ENCODE data around the gene EIF6. TPM values are rescaled to one million over a fixed set of nuclear protein-coding genes. Genes with fewer than 3 reads are reported as not detected.

Gene EIF6
- total RNA-seq, 2 experiments from 2014 or later, result 106 to 113 TPM

GRCh38 chr20:35238170-35238569, 46.4 kb downstream of the EIF6 start:
- H3K36me3 ChIP-seq (ENCODE audit: insufficient read depth, low read length), result no peaks in the 10 kb centered on the region
- POLR2A ChIA-PET, result no interaction called here

DNA sequence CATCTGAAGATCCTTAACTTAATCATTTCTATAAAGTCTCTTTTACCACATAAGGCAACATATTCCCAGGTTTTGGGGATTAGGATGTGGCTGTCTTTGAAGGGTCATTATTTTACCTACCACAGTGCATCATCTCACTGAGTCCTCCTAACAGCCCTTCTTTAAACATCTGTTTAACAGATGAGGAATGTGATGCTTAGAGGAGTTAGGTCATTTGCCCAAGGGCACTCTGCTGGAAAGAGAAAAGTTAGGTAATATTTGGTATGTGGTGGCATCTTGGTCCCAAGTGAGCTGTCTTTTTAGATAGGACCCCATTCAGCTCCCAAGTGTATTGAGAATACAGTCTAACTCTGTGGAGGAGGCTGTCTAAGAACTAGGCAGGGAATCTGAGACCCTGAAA, 47.1 kb downstream of the EIF6 start:
- ChIA-PET POLR2A (interaction anchor here (0.6 kb wide), 1 partner anchor 39 kb away, joined by 4 read pairs; no protein-coding TSS in a partner anchor), CTCF (ENCODE audit: unreplicated experiment) (no interaction called here)
- no peak overlapping the region for H2AFZ ChIP-seq (ENCODE audit: low read length)
- intact Hi-C loops (cut with micrococcal nuclease; ENCODE audit: unreplicated experiment), result no loop called here
- no peaks in the 10 kb centered on the region for H3K4me1 ChIP-seq (ENCODE audit: insufficient read depth, low read length, poor library complexity, severe bottlenecking)
- TF ChIP-seq CTCF (conservative IDR thresholded peaks at IDR 0.05; ENCODE audit: low read length), result no peak
- TF ChIP-seq EZH2phosphoT487 (IDR thresholded peaks at IDR 0.05; ENCODE audit: borderline replicate concordance, low read depth, low read length), result no peak
- no peaks in the 10 kb centered on the region for H4K20me1 ChIP-seq (ENCODE audit: insufficient read depth, low read length)
- H3K4me3 ChIP-seq (ENCODE audit: low read depth, low read length, poor library complexity, severe bottlenecking), result no peak overlapping the region
- no peaks in the 10 kb centered on the region for H3K9me3 ChIP-seq (ENCODE audit: low read length)
- H3K27ac ChIP-seq (ENCODE audit: low read depth, low read length, poor library complexity, severe bottlenecking), result no peak overlapping the region
- no TSS peak for BruUV-seq (replicated peaks)
- H3K36me3 ChIP-seq (ENCODE audit: insufficient read depth, low read length), result no peaks in the 10 kb centered on the region
- H3K4me2 ChIP-seq (ENCODE audit: low read length), result no peak overlapping the region
- H3K79me2 ChIP-seq (ENCODE audit: insufficient read depth, low read depth, low read length), result no peaks in the 10 kb centered on the region
- no peak for DNase-seq (ENCODE audit: low spot score)
- no peaks in the 10 kb centered on the region for H3K9me2 ChIP-seq (ENCODE audit: insufficient read depth, low read length)

More at GRCh38 chr20:35238170-35238569, 46.4 kb downstream of the EIF6 start:
- Histone ChIP-seq H4K20me1 (ENCODE audit: insufficient read depth, low read length) (no peaks in the 10 kb centered on the region), H3K9me3 (ENCODE audit: low read length) (no peaks in the 10 kb centered on the region), H3K4me3 (ENCODE audit: low read depth, low read length, poor library complexity, severe bottlenecking) (no peak overlapping the region), H3K4me2 (ENCODE audit: low read length) (no peak overlapping the region), H3K79me2 (ENCODE audit: insufficient read depth, low read depth, low read length) (no peaks in the 10 kb centered on the region), H3K4me1 (ENCODE audit: insufficient read depth, low read length, poor library complexity, severe bottlenecking) (no peaks in the 10 kb centered on the region), H3K9me2 (ENCODE audit: insufficient read depth, low read length) (no peaks in the 10 kb centered on the region), H2AFZ (ENCODE audit: low read length) (no peak overlapping the region), H3K27ac (ENCODE audit: low read depth, low read length, poor library complexity, severe bottlenecking) (no peak overlapping the region)
- CTCF ChIA-PET (ENCODE audit: unreplicated experiment), result no interaction called here
- BruUV-seq (replicated peaks), result no TSS peak
- no peak for DNase-seq (ENCODE audit: low spot score)
- TF ChIP-seq EZH2phosphoT487 (IDR thresholded peaks at IDR 0.05; ENCODE audit: borderline replicate concordance, low read depth, low read length) (no peak), CTCF (conservative IDR thresholded peaks at IDR 0.05; ENCODE audit: low read length) (no peak)
- intact Hi-C loops (cut with micrococcal nuclease; ENCODE audit: unreplicated experiment), result no loop called here

DNA sequence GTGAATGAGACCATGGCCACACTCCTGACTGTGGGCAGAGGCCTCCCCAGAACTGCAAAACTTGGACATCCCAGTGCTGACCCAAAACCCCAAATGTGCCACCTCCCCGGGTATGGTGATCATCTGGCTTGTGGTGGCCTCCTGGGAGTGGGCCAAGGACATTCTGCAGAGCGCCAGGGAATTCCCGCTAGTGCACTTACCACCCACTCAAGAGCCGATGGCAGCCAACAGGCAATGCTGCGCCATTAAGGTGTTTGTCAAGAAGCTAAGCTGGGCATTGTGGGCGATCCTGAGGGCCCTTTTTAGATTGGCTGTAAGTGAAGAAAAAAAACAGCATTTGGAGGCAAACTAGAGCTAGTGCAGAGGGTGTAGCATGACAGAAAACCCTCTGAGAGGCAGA, 48.7 kb downstream of the EIF6 start:
- no peak overlapping the region for H2AFZ ChIP-seq (ENCODE audit: low read length)
- H3K36me3 ChIP-seq (ENCODE audit: insufficient read depth, low read length), result no peaks in the 10 kb centered on the region
- no peak overlapping the region for H3K27ac ChIP-seq (ENCODE audit: low read depth, low read length, poor library complexity, severe bottlenecking)
- intact Hi-C loops (cut with micrococcal nuclease; ENCODE audit: unreplicated experiment), result no loop called here
- no peaks in the 10 kb centered on the region for H3K79me2 ChIP-seq (ENCODE audit: insufficient read depth, low read depth, low read length)
- no peak overlapping the region for H3K4me2 ChIP-seq (ENCODE audit: low read length)
- H3K9me3 ChIP-seq (ENCODE audit: low read length), result no peaks in the 10 kb centered on the region
- no peak overlapping the region for H3K4me3 ChIP-seq (ENCODE audit: low read depth, low read length, poor library complexity, severe bottlenecking)
- no peak for DNase-seq (ENCODE audit: low spot score)
- H3K4me1 ChIP-seq (ENCODE audit: insufficient read depth, low read length, poor library complexity, severe bottlenecking), result no peaks in the 10 kb centered on the region
- no peaks in the 10 kb centered on the region for H4K20me1 ChIP-seq (ENCODE audit: insufficient read depth, low read length)
- TF ChIP-seq CTCF (conservative IDR thresholded peaks at IDR 0.05; ENCODE audit: low read length), result no peak
- no peak for TF ChIP-seq EZH2phosphoT487 (IDR thresholded peaks at IDR 0.05; ENCODE audit: borderline replicate concordance, low read depth, low read length)
- ChIA-PET POLR2A (no interaction called here), CTCF (ENCODE audit: unreplicated experiment) (no interaction called here)
- BruUV-seq (replicated peaks), result no TSS peak
- H3K9me2 ChIP-seq (ENCODE audit: insufficient read depth, low read length), result no peaks in the 10 kb centered on the region
